GM12801 (cell line): ENCODE measurements around the gene GRK5.

Experiments
- TF ChIP-seq, protein P1 (sequence below): IDR thresholded peaks from one replicate; pipeline ENCODE4 v1.5.1; 2011; ENCODE audit warnings: control low read depth; ENCODE audit not compliant: insufficient read length; ENCODE audit errors: extremely low read depth

Gene GRK5

GRCh38 chr10:119352042-119352441, 144.7 kb downstream of the GRK5 start:
- TF ChIP-seq, protein P1, sequence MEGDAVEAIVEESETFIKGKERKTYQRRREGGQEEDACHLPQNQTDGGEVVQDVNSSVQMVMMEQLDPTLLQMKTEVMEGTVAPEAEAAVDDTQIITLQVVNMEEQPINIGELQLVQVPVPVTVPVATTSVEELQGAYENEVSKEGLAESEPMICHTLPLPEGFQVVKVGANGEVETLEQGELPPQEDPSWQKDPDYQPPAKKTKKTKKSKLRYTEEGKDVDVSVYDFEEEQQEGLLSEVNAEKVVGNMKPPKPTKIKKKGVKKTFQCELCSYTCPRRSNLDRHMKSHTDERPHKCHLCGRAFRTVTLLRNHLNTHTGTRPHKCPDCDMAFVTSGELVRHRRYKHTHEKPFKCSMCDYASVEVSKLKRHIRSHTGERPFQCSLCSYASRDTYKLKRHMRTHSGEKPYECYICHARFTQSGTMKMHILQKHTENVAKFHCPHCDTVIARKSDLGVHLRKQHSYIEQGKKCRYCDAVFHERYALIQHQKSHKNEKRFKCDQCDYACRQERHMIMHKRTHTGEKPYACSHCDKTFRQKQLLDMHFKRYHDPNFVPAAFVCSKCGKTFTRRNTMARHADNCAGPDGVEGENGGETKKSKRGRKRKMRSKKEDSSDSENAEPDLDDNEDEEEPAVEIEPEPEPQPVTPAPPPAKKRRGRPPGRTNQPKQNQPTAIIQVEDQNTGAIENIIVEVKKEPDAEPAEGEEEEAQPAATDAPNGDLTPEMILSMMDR, result no peak

DNA sequence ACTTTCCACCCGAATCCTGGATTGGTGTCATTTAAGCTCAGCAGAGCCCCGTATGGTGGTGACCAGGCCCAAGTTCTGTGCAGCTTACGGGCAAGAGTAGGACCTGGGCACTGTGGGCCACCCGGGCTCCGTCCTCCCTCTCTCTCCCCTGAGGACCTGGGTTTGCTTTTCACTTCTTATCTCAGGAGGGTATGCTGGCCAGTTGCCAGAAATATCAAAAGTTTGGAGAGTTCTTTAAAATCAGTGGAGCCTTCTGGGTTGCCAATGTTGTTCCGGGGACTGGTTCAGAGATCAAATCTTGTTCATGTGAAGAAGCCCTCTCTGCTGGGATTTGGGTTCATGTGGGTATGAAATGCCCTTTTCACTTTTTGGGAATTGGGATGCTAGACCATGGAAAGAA, 145.4 kb downstream of the GRK5 start:
- TF ChIP-seq, protein P1, result no peak

GRCh38 chr10:119353421-119353820, 146.1 kb downstream of the GRK5 start:
- TF ChIP-seq, protein P1, result no peak

DNA sequence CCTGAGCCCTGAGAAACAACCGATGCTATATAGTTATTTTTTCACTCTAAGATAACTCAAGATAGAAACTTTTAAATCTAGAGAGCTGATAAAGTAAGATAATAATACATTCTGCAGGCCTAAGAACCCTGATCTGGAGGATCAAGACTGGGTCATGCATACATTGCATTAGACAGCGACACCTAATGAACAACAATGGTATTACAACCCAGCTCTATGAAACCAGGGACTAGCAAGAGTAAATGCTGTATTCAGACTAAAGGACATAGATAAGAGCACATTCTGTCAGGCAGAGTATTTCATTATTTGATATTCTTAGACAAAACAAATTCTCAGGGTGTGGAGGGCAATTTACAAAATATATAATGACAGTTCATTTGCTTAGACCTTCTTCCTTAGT, 148.6 kb downstream of the GRK5 start:
- TF ChIP-seq, protein P1, result no peak

DNA sequence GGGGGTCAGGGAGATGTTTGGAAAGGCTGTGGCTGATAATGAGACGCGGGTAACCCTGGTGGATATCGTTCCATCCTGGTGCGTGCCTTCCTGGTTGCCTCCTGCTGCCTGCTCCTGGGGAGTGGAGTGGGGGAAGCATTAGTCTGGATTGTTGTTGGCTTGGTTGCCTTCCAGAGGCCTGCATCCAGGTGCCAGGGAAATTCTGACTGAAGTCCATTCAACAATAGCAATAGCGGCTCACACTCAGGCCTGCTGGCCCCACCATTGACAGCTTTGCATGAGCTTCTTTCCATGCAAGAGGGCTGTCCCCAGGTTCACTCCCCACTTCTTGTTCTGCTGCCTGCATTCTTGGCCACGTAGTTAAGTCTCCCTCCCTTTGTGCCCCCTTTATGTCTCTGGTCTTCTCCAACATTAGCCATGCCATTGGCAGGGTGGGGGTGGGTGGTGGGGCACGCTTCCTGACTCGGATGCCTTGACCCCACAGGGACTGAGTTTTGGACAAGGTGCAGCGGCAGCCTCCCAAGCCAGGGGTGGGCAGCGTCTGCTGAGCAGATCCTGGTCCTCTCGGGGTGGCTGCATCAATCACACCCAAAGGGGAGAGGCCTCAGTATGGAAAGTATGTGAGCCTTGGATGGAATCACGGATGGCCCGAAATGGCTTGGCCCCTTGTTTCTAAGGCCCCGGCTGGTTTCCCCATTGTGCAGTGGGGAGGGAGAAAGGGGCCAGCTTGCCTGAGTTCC, 150.2 kb downstream of the GRK5 start:
- TF ChIP-seq, protein P1, result no peak

- TF ChIP-seq, protein P1, result no peak
Measured at GRCh38 chr10:119358152-119358512, 150.8 kb downstream of the GRK5 start.

DNA sequence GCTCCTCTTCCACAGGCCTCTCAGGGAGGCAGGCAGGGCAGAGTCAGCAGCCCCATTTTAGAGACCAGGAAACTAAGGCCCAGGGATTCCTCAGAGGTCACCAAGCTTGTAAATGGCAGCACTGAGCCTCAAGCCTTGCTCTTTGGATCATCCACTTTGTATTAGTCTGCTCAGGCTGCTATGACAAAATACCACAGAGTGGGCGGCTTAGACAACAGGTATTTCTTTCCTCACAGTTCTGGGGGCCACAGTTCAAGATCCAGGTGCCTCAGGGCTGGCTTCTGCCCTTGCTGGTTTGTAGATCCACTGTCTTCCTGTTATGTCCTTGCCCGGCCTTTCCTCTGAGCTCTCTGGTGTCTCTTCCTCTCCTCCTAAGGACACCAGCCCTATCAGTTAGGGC, 151.2 kb downstream of the GRK5 start:
- TF ChIP-seq, protein P1, result no peak

DNA sequence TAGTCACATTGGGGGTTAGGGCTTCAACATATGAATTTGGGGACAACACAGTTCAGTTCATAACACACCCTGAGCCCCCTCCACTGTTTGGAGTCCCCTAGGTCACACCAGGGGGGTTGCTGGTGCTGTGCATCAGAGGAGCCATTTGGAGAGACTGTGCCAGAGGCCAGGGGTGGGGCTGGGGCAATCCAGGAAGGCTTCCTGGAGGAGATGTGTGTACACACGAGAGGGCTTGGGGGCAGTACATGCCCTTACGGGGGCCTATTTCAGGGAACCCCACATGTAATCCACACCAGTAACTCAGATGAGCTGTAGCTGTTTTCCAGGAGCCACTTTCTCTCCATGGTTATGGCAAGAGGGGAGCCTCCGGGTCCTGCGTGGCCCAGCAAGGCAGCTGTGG, 151.7 kb downstream of the GRK5 start:
- TF ChIP-seq, protein P1, result no peak
